Mucosa of descending colon (tissue), 3 donors: ENCODE results near the gene UNC5C. TPM values are rescaled to one million over a fixed set of nuclear protein-coding genes. Genes with fewer than 3 reads are reported as not detected.

Experiments used
- ATAC-seq: fragments of 200-7000 bp; cut with Tn5 transposase; one replicate; pipeline ENCODE4 v1.9.1; 2020; ENCODE audit warnings: mild to moderate bottlenecking, moderate library complexity
- DNase-seq, 3 donors: peaks; one replicate each; pipeline ENCODE4 v3.0.0-alpha.2; 2020
- H3K36me3 ChIP-seq: fragments of 200-600 bp; one replicate; pipeline ENCODE4 v1.8.0; 2021; ENCODE audit warnings: low read depth, mild to moderate bottlenecking
- H3K4me1 ChIP-seq: fragments of 200-600 bp; one replicate; pipeline ENCODE4 v1.8.0; 2021; ENCODE audit warnings: low read depth, mild to moderate bottlenecking
- H3K4me3 ChIP-seq: fragments of 200-600 bp; one replicate; pipeline ENCODE4 v1.8.0; 2021; ENCODE audit warnings: mild to moderate bottlenecking
- H3K9me3 ChIP-seq: fragments of 200-600 bp; one replicate; pipeline ENCODE4 v1.8.0; 2021; ENCODE audit warnings: mild to moderate bottlenecking
- CTCF ChIP-seq: fragments of 200-600 bp; IDR thresholded peaks from one replicate; pipeline ENCODE4 v1.8.0; 2022; ENCODE audit warnings: antibody characterized with exemption, mild to moderate bottlenecking
- intact Hi-C, 2 donors: fragments of 100-400 bp; cut with DNase I in 1 of 2; cut with micrococcal nuclease in 1 of 2; formaldehyde crosslinking; loops; one replicate each; pipeline versions ENCODE4 v1.11.0 to v1.11.1; 2022; cut with DNase I, micrococcal nuclease
- total RNA-seq, 3 donors: library from RNA; stranded (reverse); fragmentation: NEBNext Ultra II Directional in 2 of 3; extraction: Animal tissue kit (Norgen Biotek cat#: 25700) in 2 of 3; gene quantifications; one replicate each; pipeline versions ENCODE4 v1.2.1 to v1.2.4, GENCODE V29; 2021 to 2023
- donor health status: DM: no; HTN: no; CAD: no; lungs with moderate emphysema.
- donor health status: DM: no; HTN: no; CAD: no.
- donor health status: DM: no; HTN: yes; CAD: no.

UNC5C gene
- total RNA-seq, 3 donors from 2014 or later = 3.1 to 7.2 (median 4.6) TPM

DNA sequence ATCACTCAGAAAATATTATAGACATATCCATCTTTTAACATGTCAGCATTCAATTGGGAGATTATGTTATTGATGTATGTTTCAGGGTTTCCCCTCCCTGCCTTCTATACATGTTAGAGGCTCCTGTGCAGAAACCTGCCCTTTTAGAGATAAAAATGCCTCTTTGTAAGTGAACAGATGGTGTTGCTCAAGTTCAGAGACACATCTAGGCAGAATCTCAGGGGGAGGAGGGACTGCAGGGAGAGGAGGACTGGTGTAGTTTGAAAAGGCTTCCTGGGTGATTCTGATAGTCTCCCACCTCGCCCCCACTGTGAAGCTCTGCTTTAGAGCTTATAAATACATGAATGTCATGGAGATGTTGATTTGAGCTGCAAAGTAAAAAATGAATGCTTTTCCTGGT, 12.0 kb upstream of the UNC5C start:
- no peak for DNase-seq
- no peak overlapping the region for H3K4me3 ChIP-seq
- H3K9me3 ChIP-seq = no peaks in the 10 kb centered on the region
- H3K36me3 ChIP-seq = no peaks in the 10 kb centered on the region
- intact Hi-C loops = no loop called here
- TF ChIP-seq CTCF = no peak
- no peaks in the 10 kb centered on the region for H3K4me1 ChIP-seq
- no peak for ATAC-seq

DNA sequence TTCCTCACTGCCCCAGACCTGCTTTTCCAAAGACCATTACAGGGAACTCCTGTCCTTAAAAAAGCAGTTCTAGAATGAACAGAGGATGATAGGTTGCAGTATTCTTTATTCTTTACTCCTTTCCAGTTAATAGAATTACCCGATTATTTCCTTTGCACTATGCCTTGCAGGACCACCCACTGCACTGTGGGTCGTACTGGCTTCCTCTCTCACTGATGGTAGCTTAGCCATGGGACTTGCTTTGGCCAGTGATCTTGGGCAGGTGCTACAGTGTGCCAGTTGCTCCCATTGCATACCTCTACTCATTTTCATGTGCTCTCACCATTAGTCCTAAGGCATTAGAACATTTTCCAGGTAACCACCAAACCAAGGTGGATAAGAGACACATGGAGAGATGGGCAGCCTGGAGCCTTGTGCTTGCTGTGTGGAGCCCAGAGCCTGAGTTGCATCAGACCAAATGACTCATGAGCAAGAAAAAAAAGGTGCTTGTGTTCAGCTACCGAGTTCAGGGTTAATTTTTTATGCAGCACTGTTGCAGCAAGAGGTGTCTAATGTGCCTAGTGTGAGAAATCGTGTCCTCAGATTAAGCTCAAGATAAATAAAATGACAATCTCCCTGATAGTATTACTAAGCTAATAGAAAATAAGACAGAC, 7.6 kb upstream of the UNC5C start:
- no peaks in the 10 kb centered on the region for H3K36me3 ChIP-seq
- H3K9me3 ChIP-seq = no peaks in the 10 kb centered on the region
- no peak for TF ChIP-seq CTCF
- no peak overlapping the region for H3K4me3 ChIP-seq
- H3K4me1 ChIP-seq = no peaks in the 10 kb centered on the region
- DNase-seq = no peak
- ATAC-seq = no peak
- intact Hi-C loops = no loop called here

- TF ChIP-seq CTCF = no peak
- no peaks in the 10 kb centered on the region for H3K36me3 ChIP-seq
- ATAC-seq (no peak), DNase-seq (no peak)
- H3K4me1 ChIP-seq = no peaks in the 10 kb centered on the region
- H3K4me3 ChIP-seq = no peak overlapping the region
- H3K9me3 ChIP-seq = no peaks in the 10 kb centered on the region
- intact Hi-C loops = no loop called here
Measured at GRCh38 chr4:95552942-95553550, 4.3 kb upstream of the UNC5C start.

DNA sequence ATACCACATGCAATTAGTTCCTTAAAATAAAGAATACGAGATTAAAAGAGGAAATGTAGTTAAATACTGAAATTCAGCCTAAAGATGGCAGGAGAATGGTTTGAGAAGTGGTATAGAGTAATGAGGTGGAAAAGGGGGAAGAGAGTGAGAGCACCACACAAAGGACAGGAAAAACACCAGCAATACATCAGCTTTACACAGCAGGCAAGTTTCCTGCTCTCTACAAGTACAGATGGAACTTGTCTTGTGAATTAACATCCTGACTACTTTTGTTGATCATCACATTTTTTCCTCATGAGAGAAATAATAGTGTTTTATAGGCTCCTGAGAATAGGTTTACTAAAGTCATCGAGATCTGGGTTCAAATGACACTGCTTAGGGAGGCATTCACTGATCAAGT, 2.9 kb upstream of the UNC5C start:
- H3K9me3 ChIP-seq = no peaks in the 10 kb centered on the region
- DNase-seq (no peak), ATAC-seq (no peak)
- no peaks in the 10 kb centered on the region for H3K36me3 ChIP-seq
- H3K4me3 ChIP-seq = no peak overlapping the region
- TF ChIP-seq CTCF = no peak
- H3K4me1 ChIP-seq = no peaks in the 10 kb centered on the region
- intact Hi-C loops = no loop called here

- Histone ChIP-seq H3K4me1 (no peaks in the 10 kb centered on the region), H3K9me3 (no peaks in the 10 kb centered on the region), H3K36me3 (no peaks in the 10 kb centered on the region), H3K4me3 (no peak overlapping the region)
- ATAC-seq (no peak), DNase-seq (no peak)
- intact Hi-C loops = no loop called here
- TF ChIP-seq CTCF = no peak
Measured at GRCh38 chr4:95550115-95550987, 1.6 kb upstream of the UNC5C start.
